Spleen (tissue), 11 donors: ENCODE measurements around the gene MCUB. TPM values are rescaled to one million over a fixed set of nuclear protein-coding genes. Genes with fewer than 3 reads are reported as not detected.

Experiments used
- DNase-seq: peaks from one replicate; pipeline ENCODE4 v3.0.0-alpha.2; 2020
- H3K27ac ChIP-seq, 8 donors: fragments of 200-600 bp; sonication (generic) in 7 of 8; 1 replicate in 4 of 8; 2 replicates in 4 of 8; pipeline versions ENCODE4 v1.5.0 to v1.8.0; 2016 to 2021; ENCODE audit warnings: inconsistent platforms in 4 of 8, mild to moderate bottlenecking in 4 of 8, moderate library complexity in 1 of 8
- H3K27me3 ChIP-seq, 7 donors: fragments of 200-600 bp; sonication (generic) in 6 of 7; replicated peaks in 1 of 7; 1 replicate in 4 of 7; 2 replicates in 3 of 7; pipeline versions ENCODE4 v1.5.0 to v1.8.0; 2016 to 2021; ENCODE audit warnings: inconsistent platforms in 3 of 7, mild to moderate bottlenecking in 1 of 7
- H3K36me3 ChIP-seq, 6 donors: fragments of 200-600 bp; sonication (generic) in 5 of 6; 1 replicate in 4 of 6; 2 replicates in 2 of 6; pipeline versions ENCODE4 v1.5.0 to v1.8.0; 2016 to 2021; ENCODE audit warnings: inconsistent platforms in 2 of 6
- H3K4me1 ChIP-seq, 6 donors: fragments of 200-600 bp; sonication (generic) in 5 of 6; 1 replicate in 3 of 6; 2 replicates in 3 of 6; pipeline versions ENCODE4 v1.5.0 to v1.8.0; 2016 to 2021; ENCODE audit warnings: inconsistent platforms in 3 of 6
- H3K4me3 ChIP-seq, 8 donors: fragments of 200-600 bp; sonication (generic) in 7 of 8; 1 replicate in 4 of 8; 2 replicates in 4 of 8; pipeline versions ENCODE4 v1.5.0 to v1.8.0; 2016 to 2021; ENCODE audit warnings: inconsistent platforms in 4 of 8, mild to moderate bottlenecking in 4 of 8, moderate library complexity in 2 of 8
- H3K9me3 ChIP-seq, 8 donors: fragments of 200-600 bp; sonication (generic) in 7 of 8; 1 replicate in 4 of 8; 2 replicates in 4 of 8; pipeline versions ENCODE4 v1.5.0 to v1.8.0; 2016 to 2021; ENCODE audit warnings: inconsistent platforms in 4 of 8
- POLR2A ChIP-seq, 3 donors: fragments of 450-650 bp; IDR thresholded peaks; one replicate each; pipeline ENCODE4 v1.5.1; 2017; ENCODE audit warnings: antibody characterized with exemption in 3 of 3, mild to moderate bottlenecking in 1 of 3
- POLR2AphosphoS5 ChIP-seq, 3 donors: sonication (generic); formaldehyde crosslinking; IDR thresholded peaks; one replicate each; pipeline ENCODE4 v1.5.1; 2017; ENCODE audit warnings: antibody characterized with exemption in 3 of 3
- WGBS, 5 donors: extraction: QIAGEN DNeasy Blood & Tissue Kit in 3 of 5; methylation state at CpG; one replicate each; pipeline versions ENCODE4 v1.1.5 to v1.1.7; 2013 to 2018; 5-methylcytosine and 5-hydroxymethylcytosine counted together
- intact Hi-C: fragments of 100-400 bp; cut with DNase I; formaldehyde crosslinking; loops from one replicate; pipeline ENCODE4 v1.15.0; 2023; ENCODE audit warnings: low total_unique reads
- polyA plus RNA-seq, 3 donors: library from polyadenylated mRNA; stranded (reverse); fragments of 200-250 nt; gene quantifications; one replicate each; pipeline ENCODE4 v1.2.1, GENCODE V29; 2013
- small RNA-seq, 4 donors: library from RNA; depleted of rRNA; stranded (forward); fragments of <200 nt; gene quantifications; one replicate each; pipeline ENCODE3, GENCODE V24; 2016
- total RNA-seq, 7 donors: library from RNA; depleted of rRNA in 3 of 7; stranded (reverse); fragments of >200 nt in 3 of 7; fragmentation: NEBNext Ultra II Directional in 4 of 7; extraction: Animal tissue kit (Norgen Biotek cat#: 25700) in 4 of 7; gene quantifications; one replicate each; pipeline versions ENCODE4 v1.1.0 to v1.2.1, GENCODE V29; 2016 to 2021
- TF ChIP-seq, protein P1 (sequence below), 11 experiments: fragments of 200-600 bp in 7 of 11; fragments of 450-650 bp in 4 of 11; sonication (generic) in 4 of 11; IDR thresholded peaks in 8 of 11; conservative IDR thresholded peaks in 3 of 11; 1 replicate in 7 of 11; 2 replicates in 4 of 11; pipeline versions ENCODE4 v1.4.0 to v1.8.0; 2016 to 2021; ENCODE audit warnings: antibody characterized with exemption in 11 of 11, inconsistent platforms in 4 of 11, mild to moderate bottlenecking in 1 of 11
- donor health status: healthy with polysubstance abuse.
- donor health status: DM: no; HTN: no; CAD: no; lungs with moderate emphysema.
- donor health status: DM: no; HTN: no; CAD: no.
- donor health status: Bipolar disorder and iron deficiency.
- donor health status: healthy.
- donor health status: DM: no; HTN: no; CAD: no.
- donor health status: DM: yes; HTN: yes; CAD: no.

Gene MCUB
- total and polyA plus RNA-seq, 10 donors = 17.0 to 65.5 (median 29.1) TPM

- H3K36me3 ChIP-seq = no peaks in the 10 kb centered on the region
- H3K27ac ChIP-seq = no peak overlapping the region
- H3K4me3 ChIP-seq = no peak overlapping the region
- TF ChIP-seq POLR2AphosphoS5 (IDR thresholded peaks at IDR 0.05) (no peak), POLR2A (IDR thresholded peaks at IDR 0.05) (no peak)
- TF ChIP-seq, protein P1, sequence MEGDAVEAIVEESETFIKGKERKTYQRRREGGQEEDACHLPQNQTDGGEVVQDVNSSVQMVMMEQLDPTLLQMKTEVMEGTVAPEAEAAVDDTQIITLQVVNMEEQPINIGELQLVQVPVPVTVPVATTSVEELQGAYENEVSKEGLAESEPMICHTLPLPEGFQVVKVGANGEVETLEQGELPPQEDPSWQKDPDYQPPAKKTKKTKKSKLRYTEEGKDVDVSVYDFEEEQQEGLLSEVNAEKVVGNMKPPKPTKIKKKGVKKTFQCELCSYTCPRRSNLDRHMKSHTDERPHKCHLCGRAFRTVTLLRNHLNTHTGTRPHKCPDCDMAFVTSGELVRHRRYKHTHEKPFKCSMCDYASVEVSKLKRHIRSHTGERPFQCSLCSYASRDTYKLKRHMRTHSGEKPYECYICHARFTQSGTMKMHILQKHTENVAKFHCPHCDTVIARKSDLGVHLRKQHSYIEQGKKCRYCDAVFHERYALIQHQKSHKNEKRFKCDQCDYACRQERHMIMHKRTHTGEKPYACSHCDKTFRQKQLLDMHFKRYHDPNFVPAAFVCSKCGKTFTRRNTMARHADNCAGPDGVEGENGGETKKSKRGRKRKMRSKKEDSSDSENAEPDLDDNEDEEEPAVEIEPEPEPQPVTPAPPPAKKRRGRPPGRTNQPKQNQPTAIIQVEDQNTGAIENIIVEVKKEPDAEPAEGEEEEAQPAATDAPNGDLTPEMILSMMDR (IDR thresholded peaks at IDR 0.05 in 8 of 11, conservative IDR thresholded peaks at IDR 0.05 in 3 of 11) = no peak
- DNase-seq = no peak
- no peaks in the 10 kb centered on the region for H3K27me3 ChIP-seq
- peaks cover 0 to 19% (median 12%) of the 10 kb centered on the region in 6 donors for H3K4me1 ChIP-seq
- intact Hi-C loops = loop anchor here (10.0 kb wide), 2 partner anchors 71 to 309 kb away; partner anchors contain the start of gene CFI
- WGBS, 5 donors = 91 to 98% (median 93%) methylated on average over 5 of the region's 5 CpGs
- no peaks in the 10 kb centered on the region for H3K9me3 ChIP-seq
Observed at GRCh38 chr4:109733728-109734127, 173.7 kb downstream of the MCUB start.

GRCh38 chr4:109735566-109736365 lies 175.7 kb downstream of the MCUB start:
- Histone ChIP-seq H3K4me3 (no peak overlapping the region), H3K27ac (no peak overlapping the region), H3K9me3 (no peaks in the 10 kb centered on the region), H3K4me1 (peaks cover 0 to 4% (median under 1%) of the 10 kb centered on the region in 6 donors), H3K36me3 (no peaks in the 10 kb centered on the region), H3K27me3 (no peaks in the 10 kb centered on the region)
- no peak for DNase-seq
- 82 to 85% (median 84%) methylated on average over 7 of the region's 7 CpGs for WGBS, 5 donors
- TF ChIP-seq, protein P1 (IDR thresholded peaks at IDR 0.05 in 8 of 11, conservative IDR thresholded peaks at IDR 0.05 in 3 of 11) = no peak
- TF ChIP-seq POLR2AphosphoS5 (IDR thresholded peaks at IDR 0.05) (no peak), POLR2A (IDR thresholded peaks at IDR 0.05) (no peak)
- intact Hi-C loops = loop anchor here (10.0 kb wide), 2 partner anchors 69 to 311 kb away; partner anchors contain the start of gene CFI

Small RNA genes within 50 kb of the gene (small RNA-seq; reads per million reads assigned to genes)
- gene HIGD1AP14 = 0 to 0.35 (median 0) reads per million in 4 donors

Other genes starting within 250 kb of the MCUB start
- gene SEC24B, start 126.4 kb upstream of the MCUB start, total RNA-seq = 10 to 100 TPM; 29.9 to 42.9 (median 35.1) TPM
- 1 to 10 TPM; 7.1 to 10.0 (median 8.0) TPM for gene SEC24B, start 126.4 kb upstream of the MCUB start, polyA plus RNA-seq
- 10 to 100 TPM; 11.5 to 34.5 (median 15.4) TPM for gene CASP6, start 143.2 kb downstream of the MCUB start, total RNA-seq
- 10 to 100 TPM in 2 of 3 donors, 1 to 10 TPM in 1; 7.7 to 15.3 (median 10.1) TPM for gene CASP6, start 143.2 kb downstream of the MCUB start, polyA plus RNA-seq
- gene PLA2G12A, start 169.8 kb downstream of the MCUB start, total RNA-seq = 10 to 100 TPM; 13.5 to 21.4 (median 17.1) TPM
- gene PLA2G12A, start 169.8 kb downstream of the MCUB start, polyA plus RNA-seq = 1 to 10 TPM; 2.6 to 4.1 (median 3.3) TPM
- 10 to 100 TPM; 38.1 to 88.2 (median 66.1) TPM for gene CFI, start 241.8 kb downstream of the MCUB start, total RNA-seq
- 10 to 100 TPM in 2 of 3 donors, 1 to 10 TPM in 1; 9.8 to 21.7 (median 15.3) TPM for gene CFI, start 241.8 kb downstream of the MCUB start, polyA plus RNA-seq